Measurements from ENCODE around the gene MYOC.

Gene MYOC

GRCh38 chr1:171641076-171641864 is 11.2 kb downstream of the MYOC start:
- H3K4me3 ChIP-seq (ENCODE audit: control insufficient read depth, low read depth, low read length), result no peak overlapping the region
- no peak for DNase-seq (ENCODE audit: low read depth)
- TF ChIP-seq, protein P1, sequence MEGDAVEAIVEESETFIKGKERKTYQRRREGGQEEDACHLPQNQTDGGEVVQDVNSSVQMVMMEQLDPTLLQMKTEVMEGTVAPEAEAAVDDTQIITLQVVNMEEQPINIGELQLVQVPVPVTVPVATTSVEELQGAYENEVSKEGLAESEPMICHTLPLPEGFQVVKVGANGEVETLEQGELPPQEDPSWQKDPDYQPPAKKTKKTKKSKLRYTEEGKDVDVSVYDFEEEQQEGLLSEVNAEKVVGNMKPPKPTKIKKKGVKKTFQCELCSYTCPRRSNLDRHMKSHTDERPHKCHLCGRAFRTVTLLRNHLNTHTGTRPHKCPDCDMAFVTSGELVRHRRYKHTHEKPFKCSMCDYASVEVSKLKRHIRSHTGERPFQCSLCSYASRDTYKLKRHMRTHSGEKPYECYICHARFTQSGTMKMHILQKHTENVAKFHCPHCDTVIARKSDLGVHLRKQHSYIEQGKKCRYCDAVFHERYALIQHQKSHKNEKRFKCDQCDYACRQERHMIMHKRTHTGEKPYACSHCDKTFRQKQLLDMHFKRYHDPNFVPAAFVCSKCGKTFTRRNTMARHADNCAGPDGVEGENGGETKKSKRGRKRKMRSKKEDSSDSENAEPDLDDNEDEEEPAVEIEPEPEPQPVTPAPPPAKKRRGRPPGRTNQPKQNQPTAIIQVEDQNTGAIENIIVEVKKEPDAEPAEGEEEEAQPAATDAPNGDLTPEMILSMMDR (conservative IDR thresholded peaks at IDR 0.05; ENCODE audit: control insufficient read depth, insufficient read depth, low read depth, low read length), result no peak

DNA sequence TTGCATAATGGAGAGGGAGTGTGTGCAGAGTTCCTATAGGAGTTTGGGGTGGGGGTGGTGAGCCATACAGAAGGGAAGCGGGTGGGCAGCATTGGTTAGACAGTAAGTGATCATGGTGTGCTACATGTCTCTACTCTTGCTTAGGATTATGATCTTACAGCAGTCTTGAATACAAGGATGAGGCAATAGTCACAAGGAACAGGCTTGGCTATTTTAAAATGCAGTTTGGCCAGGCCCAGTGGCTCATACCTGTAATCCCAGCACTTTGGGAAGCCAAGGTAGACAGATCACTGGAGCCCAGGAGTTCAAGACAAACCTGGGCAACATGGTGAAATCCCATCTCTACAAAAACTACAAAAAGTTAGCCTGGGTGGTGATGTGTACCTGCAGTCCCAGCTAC is 12.3 kb downstream of the MYOC start:
- no peak overlapping the region for H3K4me3 ChIP-seq (ENCODE audit: control insufficient read depth, low read depth, low read length)
- DNase-seq (ENCODE audit: low read depth), result no peak
- TF ChIP-seq, protein P1 (conservative IDR thresholded peaks at IDR 0.05; ENCODE audit: control insufficient read depth, insufficient read depth, low read depth, low read length), result no peak

DNA sequence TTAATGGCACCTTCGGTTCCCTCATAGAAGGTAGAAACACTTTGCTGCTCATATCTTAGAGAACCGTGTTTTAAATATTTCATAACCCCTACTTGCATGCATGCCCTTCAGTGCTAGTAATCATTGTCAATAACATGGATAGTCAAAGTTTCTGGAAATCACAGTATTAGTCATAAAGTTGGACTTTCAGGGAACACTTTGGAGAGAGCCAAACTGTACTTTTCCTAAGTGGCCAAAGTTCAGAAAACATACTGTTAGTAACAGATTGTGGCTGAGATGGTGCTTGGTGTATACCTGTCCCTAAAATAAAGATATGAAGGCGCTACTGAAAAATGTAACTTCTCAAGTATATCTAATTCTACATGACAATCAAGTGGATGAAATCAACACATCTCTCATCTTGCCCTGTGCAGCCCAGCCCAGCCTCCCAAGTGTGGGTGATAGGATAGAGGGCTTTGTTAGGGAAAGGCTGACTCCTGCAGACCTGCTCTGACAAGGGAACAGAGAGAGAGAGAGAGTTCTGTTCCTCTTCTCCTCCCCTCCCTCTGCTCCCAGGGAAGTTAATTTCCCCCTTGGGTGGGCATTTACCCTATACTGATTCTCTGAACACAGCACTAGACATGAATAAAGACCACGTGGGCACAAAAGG is 14.4 kb downstream of the MYOC start:
- peak; percentile 28 for DNase-seq (ENCODE audit: low read depth)
- TF ChIP-seq, protein P1 (conservative IDR thresholded peaks at IDR 0.05; ENCODE audit: control insufficient read depth, insufficient read depth, low read depth, low read length), result no peak
- H3K4me3 ChIP-seq (ENCODE audit: control insufficient read depth, low read depth, low read length), result no peak overlapping the region

DNA sequence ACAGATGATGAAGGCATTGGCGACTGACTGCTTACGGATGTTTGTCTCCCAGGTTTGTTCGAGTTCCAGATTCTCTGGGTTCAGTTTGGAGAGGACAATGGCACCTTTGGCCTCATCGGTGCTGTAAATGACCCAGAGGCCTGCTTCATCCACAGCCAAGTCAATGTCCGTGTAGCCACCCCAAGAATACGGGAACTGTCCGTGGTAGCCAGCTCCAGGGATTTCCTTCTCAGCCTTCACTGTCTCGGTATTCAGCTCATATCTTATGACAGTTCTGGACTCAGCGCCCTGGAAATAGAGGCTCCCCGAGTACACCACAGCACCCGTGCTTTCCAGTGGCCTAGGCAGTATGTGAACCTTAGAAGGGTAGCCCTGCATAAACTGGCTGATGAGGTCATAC is 16.3 kb downstream of the MYOC start:
- DNase-seq (ENCODE audit: low read depth), result peak; percentile 6
- no peak overlapping the region for H3K4me3 ChIP-seq (ENCODE audit: control insufficient read depth, low read depth, low read length)
- TF ChIP-seq, protein P1 (conservative IDR thresholded peaks at IDR 0.05; ENCODE audit: control insufficient read depth, insufficient read depth, low read depth, low read length), result no peak

DNA sequence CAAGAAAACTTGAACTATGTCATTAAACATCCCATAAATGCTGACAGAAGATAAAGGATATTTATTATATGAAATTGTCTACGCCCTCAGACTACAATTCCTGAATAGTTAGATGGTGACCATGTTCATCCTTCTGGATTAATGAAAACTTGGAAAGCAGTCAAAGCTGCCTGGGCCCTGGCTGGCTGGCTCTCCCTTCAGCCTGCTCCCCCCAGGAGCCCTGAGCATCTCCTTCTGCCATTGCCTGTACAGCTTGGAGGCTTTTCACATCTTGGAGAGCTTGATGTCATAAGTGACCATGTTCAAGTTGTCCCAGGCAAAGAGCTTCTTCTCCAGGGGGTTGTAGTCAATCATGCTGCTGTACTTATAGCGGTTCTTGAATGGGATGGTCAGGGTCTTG is 16.8 kb downstream of the MYOC start:
- TF ChIP-seq, protein P1 (conservative IDR thresholded peaks at IDR 0.05; ENCODE audit: control insufficient read depth, insufficient read depth, low read depth, low read length), result no peak
- H3K4me3 ChIP-seq (ENCODE audit: control insufficient read depth, low read depth, low read length), result no peak overlapping the region
- DNase-seq (ENCODE audit: low read depth), result no peak

GRCh38 chr1:171628225-171628624 is 24.3 kb downstream of the MYOC start:
- TF ChIP-seq, protein P1 (conservative IDR thresholded peaks at IDR 0.05; ENCODE audit: control insufficient read depth, insufficient read depth, low read depth, low read length), result no peak
- H3K4me3 ChIP-seq (ENCODE audit: control insufficient read depth, low read depth, low read length), result no peak overlapping the region
- DNase-seq (ENCODE audit: low read depth), result no peak

Data from fibroblast of mammary gland (primary cell).